ENCODE results near the gene AMT.
"Not testable (repeated sequence)": the region's sequence is repeated elsewhere in the genome, so short reads cannot be mapped to it uniquely, and the experiment has no call there.

Gene AMT

GRCh38 chr3:49427586-49427985, 5.3 kb upstream of the AMT start:
- DNase-seq (ENCODE audit: low read depth in 1 of 2, low spot score in 1 of 2), result no peak

- DNase-seq (ENCODE audit: low read depth in 1 of 2, low spot score in 1 of 2), result no peak
Measured at GRCh38 chr3:49424816-49425215, 2.5 kb upstream of the AMT start.

- no peak for DNase-seq (ENCODE audit: low read depth in 1 of 2, low spot score in 1 of 2)
Measured at GRCh38 chr3:49421890-49422378, 339 bp downstream of the AMT start.

- DNase-seq (ENCODE audit: low read depth in 1 of 2, low spot score in 1 of 2), result no peak
Measured at GRCh38 chr3:49417516-49418120, 4.7 kb downstream of the AMT start.

GRCh38 chr3:49416867-49417266, 5.4 kb downstream of the AMT start:
- DNase-seq (ENCODE audit: low read depth in 1 of 2, low spot score in 1 of 2), result no peak

GRCh38 chr3:49415931-49416601, 6.2 kb downstream of the AMT start:
- DNase-seq (ENCODE audit: low read depth in 1 of 2, low spot score in 1 of 2), result peak in 1 of 2 donors; percentile 45

GRCh38 chr3:49414753-49415152, 7.5 kb downstream of the AMT start:
- no peak for DNase-seq (ENCODE audit: low read depth in 1 of 2, low spot score in 1 of 2)

GRCh38 chr3:49413338-49413734, 8.9 kb downstream of the AMT start:
- no peak for DNase-seq (ENCODE audit: low read depth in 1 of 2, low spot score in 1 of 2)

- DNase-seq (ENCODE audit: low read depth in 1 of 2, low spot score in 1 of 2), result no peak
Measured at GRCh38 chr3:49412632-49413337, 9.5 kb downstream of the AMT start.

GRCh38 chr3:49411968-49412631, 10.2 kb downstream of the AMT start, which contains the start of the genes RHOA and TCTA:
Gene RHOA (minus strand): TSS chr3:49411976. CDS start chr3:49375589, 36,387 bp downstream.
Gene TCTA (plus strand): TSS chr3:49412423. CDS start chr3:49412427, 4 bp downstream.
- DNase-seq (ENCODE audit: low read depth in 1 of 2, low spot score in 1 of 2), result peak; percentile 97 to 98

- DNase-seq (ENCODE audit: low read depth in 1 of 2, low spot score in 1 of 2), result peak; percentile 19 to 43
Measured at GRCh38 chr3:49411535-49411967, 10.7 kb downstream of the AMT start.

- DNase-seq (ENCODE audit: low read depth in 1 of 2, low spot score in 1 of 2), result no peak
Measured at GRCh38 chr3:49410846-49411534, 11.3 kb downstream of the AMT start.

- no peak for DNase-seq (ENCODE audit: low read depth in 1 of 2, low spot score in 1 of 2)
Measured at GRCh38 chr3:49410066-49410845, 12.0 kb downstream of the AMT start.

- DNase-seq (ENCODE audit: low read depth in 1 of 2, low spot score in 1 of 2), result no peak
Measured at GRCh38 chr3:49406571-49407565, 15.4 kb downstream of the AMT start.

- DNase-seq (ENCODE audit: low read depth in 1 of 2, low spot score in 1 of 2), result not testable (repeated sequence)
Measured at GRCh38 chr3:49405570-49405969, 16.7 kb downstream of the AMT start.

- no peak for DNase-seq (ENCODE audit: low read depth in 1 of 2, low spot score in 1 of 2)
Measured at GRCh38 chr3:49403891-49404290, 18.4 kb downstream of the AMT start.

- DNase-seq (ENCODE audit: low read depth in 1 of 2, low spot score in 1 of 2), result no peak
Measured at GRCh38 chr3:49401766-49402165, 20.5 kb downstream of the AMT start.

- DNase-seq (ENCODE audit: low read depth in 1 of 2, low spot score in 1 of 2), result no peak
Measured at GRCh38 chr3:49399461-49399860, 22.8 kb downstream of the AMT start.

- no peak for DNase-seq (ENCODE audit: low read depth in 1 of 2, low spot score in 1 of 2)
Measured at GRCh38 chr3:49397470-49397869, 24.8 kb downstream of the AMT start.

All from activated T-helper 1 cell treated with anti-CD3 and anti-CD28 coated beads, Interleukin-2, amount 50 U/mL, for 16 hours (primary cell).